ENCODE measurements around the gene SLC6A18. TPM values are rescaled to one million over a fixed set of nuclear protein-coding genes. Genes with fewer than 3 reads are reported as not detected.

The SLC6A18 gene
- total and polyA plus RNA-seq, 2 experiments from 2014 or later = 0.35 TPM; not detected in 1

DNA sequence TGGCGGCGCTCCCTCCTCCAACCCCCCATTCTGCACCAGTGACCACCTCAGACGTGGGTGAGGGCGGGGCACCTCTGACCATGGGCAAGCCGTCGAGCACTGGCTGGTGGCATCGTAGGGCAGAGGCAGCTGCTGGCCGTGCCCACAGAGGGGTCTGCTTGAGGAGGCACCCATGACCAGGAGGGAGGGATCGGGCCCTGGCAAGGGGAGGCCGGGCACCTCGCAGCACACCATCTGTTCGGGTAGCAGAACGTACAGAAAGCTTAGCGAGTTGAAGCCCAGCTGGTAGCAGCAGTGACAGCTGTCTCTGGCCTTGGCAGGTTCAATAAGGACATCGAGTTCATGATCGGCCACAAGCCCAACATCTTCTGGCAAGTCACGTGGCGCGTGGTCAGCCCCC is 4.3 kb upstream of the SLC6A18 start:
- Histone ChIP-seq H3K4me1 (ENCODE audit: insufficient read depth) (no peaks in the 10 kb centered on the region), H3K27me3 (no peaks in the 10 kb centered on the region), H3K79me2 (no peaks in the 10 kb centered on the region), H3K4me2 (no peak overlapping the region), H3K9me3 (ENCODE audit: low read depth) (no peaks in the 10 kb centered on the region), H3K27ac (no peak overlapping the region), H2AFZ (no peak overlapping the region), H3K9me2 (replicated peaks; ENCODE audit: insufficient read depth) (no peaks in the 10 kb centered on the region), H3K4me3 (no peak overlapping the region), H3K36me3 (replicated peaks; ENCODE audit: insufficient read depth, low read depth) (no peaks in the 10 kb centered on the region), H4K20me1 (ENCODE audit: insufficient read depth, poor library complexity, severe bottlenecking) (no peaks in the 10 kb centered on the region)
- TF ChIP-seq EZH2 (IDR thresholded peaks at IDR 0.05; ENCODE audit: borderline replicate concordance) = no peak
- TF ChIP-seq, protein P1, sequence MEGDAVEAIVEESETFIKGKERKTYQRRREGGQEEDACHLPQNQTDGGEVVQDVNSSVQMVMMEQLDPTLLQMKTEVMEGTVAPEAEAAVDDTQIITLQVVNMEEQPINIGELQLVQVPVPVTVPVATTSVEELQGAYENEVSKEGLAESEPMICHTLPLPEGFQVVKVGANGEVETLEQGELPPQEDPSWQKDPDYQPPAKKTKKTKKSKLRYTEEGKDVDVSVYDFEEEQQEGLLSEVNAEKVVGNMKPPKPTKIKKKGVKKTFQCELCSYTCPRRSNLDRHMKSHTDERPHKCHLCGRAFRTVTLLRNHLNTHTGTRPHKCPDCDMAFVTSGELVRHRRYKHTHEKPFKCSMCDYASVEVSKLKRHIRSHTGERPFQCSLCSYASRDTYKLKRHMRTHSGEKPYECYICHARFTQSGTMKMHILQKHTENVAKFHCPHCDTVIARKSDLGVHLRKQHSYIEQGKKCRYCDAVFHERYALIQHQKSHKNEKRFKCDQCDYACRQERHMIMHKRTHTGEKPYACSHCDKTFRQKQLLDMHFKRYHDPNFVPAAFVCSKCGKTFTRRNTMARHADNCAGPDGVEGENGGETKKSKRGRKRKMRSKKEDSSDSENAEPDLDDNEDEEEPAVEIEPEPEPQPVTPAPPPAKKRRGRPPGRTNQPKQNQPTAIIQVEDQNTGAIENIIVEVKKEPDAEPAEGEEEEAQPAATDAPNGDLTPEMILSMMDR (IDR thresholded peaks at IDR 0.05; ENCODE audit: poor library complexity) = no peak
- no peak for TF ChIP-seq EZH2phosphoT487 (IDR thresholded peaks at IDR 0.05; ENCODE audit: low read depth, severe bottlenecking, unreplicated experiment)
- 96% methylated on average over 18 of the region's 19 CpGs for WGBS (ENCODE audit: low lambda C conversion rate, missing lambda C conversion rate)
- DNase-seq (ENCODE audit: low spot score) = no peak

DNA sequence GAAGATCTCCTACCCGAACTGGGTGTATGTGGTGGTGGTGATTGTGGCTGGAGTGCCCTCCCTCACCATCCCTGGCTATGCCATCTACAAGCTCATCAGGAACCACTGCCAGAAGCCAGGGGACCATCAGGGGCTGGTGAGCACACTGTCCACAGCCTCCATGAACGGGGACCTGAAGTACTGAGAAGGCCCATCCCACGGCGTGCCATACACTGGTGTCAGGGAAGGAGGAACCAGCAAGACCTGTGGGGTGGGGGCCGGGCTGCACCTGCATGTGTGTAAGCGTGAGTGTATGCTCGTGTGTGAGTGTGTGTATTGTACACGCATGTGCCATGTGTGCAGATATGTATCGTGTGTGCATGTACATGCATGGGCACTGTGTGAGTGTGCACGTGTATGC is 3.5 kb upstream of the SLC6A18 start:
- Histone ChIP-seq H3K79me2 (no peaks in the 10 kb centered on the region), H3K4me1 (ENCODE audit: insufficient read depth) (no peaks in the 10 kb centered on the region), H3K9me2 (replicated peaks; ENCODE audit: insufficient read depth) (no peaks in the 10 kb centered on the region), H3K36me3 (replicated peaks; ENCODE audit: insufficient read depth, low read depth) (no peaks in the 10 kb centered on the region), H3K4me2 (no peak overlapping the region), H3K9me3 (ENCODE audit: low read depth) (no peaks in the 10 kb centered on the region), H2AFZ (no peak overlapping the region), H3K4me3 (no peak overlapping the region), H3K27me3 (no peaks in the 10 kb centered on the region), H4K20me1 (ENCODE audit: insufficient read depth, poor library complexity, severe bottlenecking) (no peaks in the 10 kb centered on the region), H3K27ac (no peak overlapping the region)
- 93% methylated on average over 10 of the region's 10 CpGs for WGBS (ENCODE audit: low lambda C conversion rate, missing lambda C conversion rate)
- TF ChIP-seq, protein P1 (IDR thresholded peaks at IDR 0.05; ENCODE audit: poor library complexity) = no peak
- no peak for TF ChIP-seq EZH2phosphoT487 (IDR thresholded peaks at IDR 0.05; ENCODE audit: low read depth, severe bottlenecking, unreplicated experiment)
- no peak for DNase-seq (ENCODE audit: low spot score)

DNA sequence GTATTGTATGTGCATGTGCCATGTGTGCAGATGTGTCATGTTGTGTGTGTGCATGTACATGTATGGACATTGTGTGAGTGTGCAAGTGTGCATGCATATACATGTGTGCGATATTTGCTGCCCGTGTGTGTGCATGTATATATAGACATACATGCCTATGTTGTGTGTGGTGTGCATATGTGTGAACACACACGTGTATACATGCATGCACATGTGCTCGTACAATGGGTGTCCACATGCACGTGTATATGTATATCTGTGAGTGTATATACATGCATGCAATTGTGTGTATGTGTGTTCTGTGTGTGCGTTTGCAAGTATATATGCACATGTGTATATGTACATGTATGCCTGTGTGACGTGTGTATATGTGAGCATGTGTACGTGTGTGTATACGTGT is 3.0 kb upstream of the SLC6A18 start:
- H3K4me3 ChIP-seq = no peak overlapping the region
- H3K4me2 ChIP-seq = no peak overlapping the region
- no peaks in the 10 kb centered on the region for H3K27me3 ChIP-seq
- H3K27ac ChIP-seq = no peak overlapping the region
- no peak for DNase-seq (ENCODE audit: low spot score)
- no peak overlapping the region for H2AFZ ChIP-seq
- 96% methylated on average over 9 of the region's 9 CpGs for WGBS (ENCODE audit: low lambda C conversion rate, missing lambda C conversion rate)
- H4K20me1 ChIP-seq (ENCODE audit: insufficient read depth, poor library complexity, severe bottlenecking) = no peaks in the 10 kb centered on the region
- TF ChIP-seq EZH2phosphoT487 (IDR thresholded peaks at IDR 0.05; ENCODE audit: low read depth, severe bottlenecking, unreplicated experiment) (no peak), EZH2 (IDR thresholded peaks at IDR 0.05; ENCODE audit: borderline replicate concordance) (no peak)
- TF ChIP-seq, protein P1 (IDR thresholded peaks at IDR 0.05; ENCODE audit: poor library complexity) = no peak
- no peaks in the 10 kb centered on the region for H3K9me3 ChIP-seq (ENCODE audit: low read depth)
- H3K9me2 ChIP-seq (replicated peaks; ENCODE audit: insufficient read depth) = no peaks in the 10 kb centered on the region
- H3K79me2 ChIP-seq = no peaks in the 10 kb centered on the region
- H3K36me3 ChIP-seq (replicated peaks; ENCODE audit: insufficient read depth, low read depth) = no peaks in the 10 kb centered on the region
- no peaks in the 10 kb centered on the region for H3K4me1 ChIP-seq (ENCODE audit: insufficient read depth)

Measured in hepatocyte (in vitro differentiated cells).